ENCODE measurements around the gene TAF1C.
"Not testable (repeated sequence)": the region's sequence is repeated elsewhere in the genome, so short reads cannot be mapped to it uniquely, and the experiment has no call there.

TAF1C gene

GRCh38 chr16:84186685-84187437, at the start of gene TAF1C:
Gene TAF1C (minus strand): TSS chr16:84187057. CDS start chr16:84184988, 2,069 bp downstream.
- DNase-seq (ENCODE audit: low read depth): peak; percentile 88

- no peak for DNase-seq (ENCODE audit: low read depth)
Measured at GRCh38 chr16:84234321-84235241, 47.7 kb upstream of the TAF1C start.

- DNase-seq (ENCODE audit: low read depth): no peak
Measured at GRCh38 chr16:84233748-84234147, 46.9 kb upstream of the TAF1C start.

- no peak for DNase-seq (ENCODE audit: low read depth)
Measured at GRCh38 chr16:84232969-84233368, 46.1 kb upstream of the TAF1C start.

- no peak for DNase-seq (ENCODE audit: low read depth)
Measured at GRCh38 chr16:84232060-84232459, 45.2 kb upstream of the TAF1C start.

GRCh38 chr16:84229471-84229870, 42.6 kb upstream of the TAF1C start:
- DNase-seq (ENCODE audit: low read depth): no peak

- DNase-seq (ENCODE audit: low read depth): no peak
Measured at GRCh38 chr16:84228256-84228838, 41.5 kb upstream of the TAF1C start.

GRCh38 chr16:84227548-84227947, 40.7 kb upstream of the TAF1C start:
- no peak for DNase-seq (ENCODE audit: low read depth)

- DNase-seq (ENCODE audit: low read depth): no peak
Measured at GRCh38 chr16:84226026-84226425, 39.2 kb upstream of the TAF1C start.

- DNase-seq (ENCODE audit: low read depth): no peak
Measured at GRCh38 chr16:84225571-84225970, 38.7 kb upstream of the TAF1C start.

GRCh38 chr16:84225126-84225525, 38.3 kb upstream of the TAF1C start:
- DNase-seq (ENCODE audit: low read depth): no peak

GRCh38 chr16:84224554-84224953, 37.7 kb upstream of the TAF1C start:
- DNase-seq (ENCODE audit: low read depth): no peak

- no peak for DNase-seq (ENCODE audit: low read depth)
Measured at GRCh38 chr16:84223456-84223855, 36.6 kb upstream of the TAF1C start.

- DNase-seq (ENCODE audit: low read depth): no peak
Measured at GRCh38 chr16:84220851-84221250, 34.0 kb upstream of the TAF1C start.

GRCh38 chr16:84218956-84219355, 32.1 kb upstream of the TAF1C start:
- no peak for DNase-seq (ENCODE audit: low read depth)

- DNase-seq (ENCODE audit: low read depth): no peak
Measured at GRCh38 chr16:84218176-84218823, 31.4 kb upstream of the TAF1C start.

- not testable (repeated sequence) for DNase-seq (ENCODE audit: low read depth)
Measured at GRCh38 chr16:84216144-84216543, 29.3 kb upstream of the TAF1C start.

GRCh38 chr16:84215531-84215930, 28.7 kb upstream of the TAF1C start:
- no peak for DNase-seq (ENCODE audit: low read depth)

- DNase-seq (ENCODE audit: low read depth): no peak
Measured at GRCh38 chr16:84214451-84215066, 27.7 kb upstream of the TAF1C start.

- no peak for DNase-seq (ENCODE audit: low read depth)
Measured at GRCh38 chr16:84212631-84213030, 25.8 kb upstream of the TAF1C start.

GRCh38 chr16:84212154-84212553, 25.3 kb upstream of the TAF1C start:
- no peak for DNase-seq (ENCODE audit: low read depth)

GRCh38 chr16:84209989-84210388, 23.1 kb upstream of the TAF1C start:
- DNase-seq (ENCODE audit: low read depth): no peak
